Astrocyte (in vitro differentiated cells and primary cell): ENCODE results near the gene LRP1B. TPM values are rescaled to one million over a fixed set of nuclear protein-coding genes. Genes with fewer than 3 reads are reported as not detected.
"Not testable (repeated sequence)": the region's sequence is repeated elsewhere in the genome, so short reads cannot be mapped to it uniquely, and the experiment has no call there.

ENCODE experiments used
- DNase-seq: peaks from one replicate; pipeline ENCODE4 v3.0.0-alpha.2; 2010; ENCODE audit warnings: low read depth
- FAIRE-seq: peaks from 2 replicates; lab custom pipeline; 2011; peaks lifted over from hg19 to GRCh38; lab: Jason Lieb, UNC
- H2AFZ ChIP-seq: 2 replicates; pipeline ENCODE4 v1.6.0; 2012; ENCODE audit warnings: low read depth, low read length, inconsistent platforms
- H3K27ac ChIP-seq: 2 replicates; pipeline ENCODE4 v1.5.1; 2011; ENCODE audit warnings: low read depth, low read length, inconsistent platforms
- H3K27me3 ChIP-seq: 2 replicates; pipeline ENCODE4 v1.6.0; 2011; ENCODE audit warnings: low read length, inconsistent platforms; ENCODE audit not compliant: insufficient read depth
- H3K36me3 ChIP-seq: 2 replicates; pipeline ENCODE4 v1.5.1; 2011; ENCODE audit warnings: low read length, inconsistent platforms; ENCODE audit not compliant: insufficient read depth
- H3K4me1 ChIP-seq: 2 replicates; pipeline ENCODE4 v1.5.1; 2011; ENCODE audit warnings: low read length, inconsistent platforms; ENCODE audit not compliant: insufficient read depth
- H3K4me2 ChIP-seq: 2 replicates; pipeline ENCODE4 v1.6.0; 2012; ENCODE audit warnings: low read length, inconsistent platforms
- H3K4me3 ChIP-seq: 2 replicates; pipeline ENCODE4 v1.5.1; 2011; ENCODE audit warnings: low read depth, mild to moderate bottlenecking, low read length, inconsistent platforms; ENCODE audit not compliant: insufficient read depth
- H3K79me2 ChIP-seq: 2 replicates; pipeline ENCODE4 v1.6.0; 2012; ENCODE audit warnings: mild to moderate bottlenecking, low read length, inconsistent platforms; ENCODE audit not compliant: insufficient read depth
- H3K9ac ChIP-seq: 2 replicates; pipeline ENCODE4 v1.6.0; 2012; ENCODE audit warnings: mild to moderate bottlenecking, low read length, inconsistent platforms
- H3K9me3 ChIP-seq: 2 replicates; pipeline ENCODE4 v1.5.1; 2012; ENCODE audit warnings: low read depth, mild to moderate bottlenecking, low read length, inconsistent platforms; ENCODE audit not compliant: insufficient read depth
- H4K20me1 ChIP-seq: 2 replicates; pipeline ENCODE4 v1.6.0; 2012; ENCODE audit warnings: low read length, inconsistent platforms; ENCODE audit not compliant: insufficient read depth
- H3K27ac Mint-ChIP-seq: one replicate; pipeline ENCODE4 v1.8.0; 2021; ENCODE audit warnings: mild to moderate bottlenecking, mixed read lengths; ENCODE audit not compliant: unreplicated experiment
- H3K27me3 Mint-ChIP-seq: one replicate; pipeline ENCODE4 v1.8.0; 2021; ENCODE audit warnings: low read depth, mixed read lengths; ENCODE audit not compliant: unreplicated experiment
- H3K36me3 Mint-ChIP-seq: one replicate; pipeline ENCODE4 v1.8.0; 2021; ENCODE audit warnings: low read depth, mixed read lengths; ENCODE audit not compliant: unreplicated experiment
- H3K4me1 Mint-ChIP-seq: one replicate; pipeline ENCODE4 v1.8.0; 2021; ENCODE audit warnings: low read depth, mixed read lengths; ENCODE audit not compliant: unreplicated experiment
- H3K4me3 Mint-ChIP-seq: one replicate; pipeline ENCODE4 v1.8.0; 2021; ENCODE audit warnings: mild to moderate bottlenecking, moderate library complexity, mixed read lengths; ENCODE audit not compliant: unreplicated experiment
- H3K9me3 Mint-ChIP-seq: one replicate; pipeline ENCODE4 v1.8.0; 2021; ENCODE audit warnings: mild to moderate bottlenecking, mixed read lengths; ENCODE audit not compliant: unreplicated experiment
- CTCF ChIP-seq: IDR thresholded peaks from 2 replicates; pipeline ENCODE4 v1.5.1; 2011; ENCODE audit warnings: low read depth, mild to moderate bottlenecking, inconsistent platforms, low read length, moderate library complexity; ENCODE audit not compliant: insufficient read depth
- EZH2 ChIP-seq: IDR thresholded peaks from 2 replicates; pipeline ENCODE4 v1.6.1; 2012; ENCODE audit warnings: mild to moderate bottlenecking, low read length, inconsistent platforms; ENCODE audit not compliant: insufficient read depth
- total RNA-seq: library from RNA; stranded (reverse); gene quantifications from 2 replicates; pipeline ENCODE4 v1.2.1, GENCODE V29; 2021

Gene LRP1B
- total RNA-seq, 1 donor from 2014 or later: 1.5 TPM

DNA sequence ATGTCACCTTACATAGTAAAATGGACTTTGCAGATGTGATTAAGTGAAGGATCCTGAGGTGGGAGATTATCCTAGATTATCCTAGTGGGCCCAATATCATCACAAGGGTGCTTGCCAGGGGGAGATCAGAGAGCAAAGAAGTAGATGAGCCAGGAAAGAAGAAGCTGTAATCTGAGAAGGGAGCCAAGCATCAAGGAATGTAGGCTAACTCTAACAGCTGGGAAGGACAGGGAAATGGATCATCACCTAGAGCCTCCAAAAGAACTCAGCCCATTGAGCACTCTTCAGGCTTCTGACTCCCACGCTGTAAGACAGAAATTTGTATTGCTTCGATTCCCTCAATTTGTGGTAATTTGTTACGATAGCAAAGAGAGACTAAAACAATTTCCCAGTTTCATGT is 309.9 kb downstream of the LRP1B start:
- no peaks in the 10 kb centered on the region for H3K9me3 ChIP-seq
- no peak for TF ChIP-seq CTCF
- no peak for TF ChIP-seq EZH2
- no peak overlapping the region for H3K4me3 Mint-ChIP-seq
- no peaks in the 10 kb centered on the region for H3K27me3 ChIP-seq
- H2AFZ ChIP-seq: no peak overlapping the region
- H3K4me2 ChIP-seq: no peak overlapping the region
- H3K36me3 Mint-ChIP-seq: no peaks in the 10 kb centered on the region
- H3K9ac ChIP-seq: no peak overlapping the region
- H3K36me3 ChIP-seq: no peaks in the 10 kb centered on the region
- no peaks in the 10 kb centered on the region for H3K9me3 Mint-ChIP-seq
- no peak for DNase-seq
- H4K20me1 ChIP-seq: no peaks in the 10 kb centered on the region
- no peak overlapping the region for H3K27ac ChIP-seq
- no peaks in the 10 kb centered on the region for H3K4me1 Mint-ChIP-seq
- FAIRE-seq: no peak
- H3K27ac Mint-ChIP-seq: no peak overlapping the region
- H3K27me3 Mint-ChIP-seq: no peaks in the 10 kb centered on the region
- H3K4me3 ChIP-seq: no peak overlapping the region
- H3K79me2 ChIP-seq: no peaks in the 10 kb centered on the region
- no peaks in the 10 kb centered on the region for H3K4me1 ChIP-seq

- not testable (repeated sequence) for H3K27me3 ChIP-seq, H3K36me3 ChIP-seq, H4K20me1 ChIP-seq, H3K27ac Mint-ChIP-seq, H3K9ac ChIP-seq, DNase-seq, H3K9me3 Mint-ChIP-seq, H3K79me2 ChIP-seq, H3K4me2 ChIP-seq, FAIRE-seq, H3K27ac ChIP-seq, H3K36me3 Mint-ChIP-seq, H3K27me3 Mint-ChIP-seq, H3K4me3 ChIP-seq, H2AFZ ChIP-seq, H3K4me1 ChIP-seq, H3K4me1 Mint-ChIP-seq, H3K9me3 ChIP-seq, H3K4me3 Mint-ChIP-seq
These were observed 315.5 kb downstream of the LRP1B start for GRCh38 chr2:141815320-141815719.

GRCh38 chr2:141814150-141814549 is 316.7 kb downstream of the LRP1B start:
- DNase-seq (no peak), FAIRE-seq (no peak)
- Mint-ChIP-seq H3K4me3 (no peak overlapping the region), H3K4me1 (no peaks in the 10 kb centered on the region), H3K27ac (no peak overlapping the region), H3K36me3 (no peaks in the 10 kb centered on the region), H3K9me3 (no peaks in the 10 kb centered on the region), H3K27me3 (no peaks in the 10 kb centered on the region)
- Histone ChIP-seq H3K4me1 (no peaks in the 10 kb centered on the region), H3K9me3 (no peaks in the 10 kb centered on the region), H2AFZ (no peak overlapping the region), H3K27me3 (no peaks in the 10 kb centered on the region), H3K27ac (no peak overlapping the region), H3K4me2 (no peak overlapping the region), H3K79me2 (no peaks in the 10 kb centered on the region), H3K9ac (no peak overlapping the region), H3K4me3 (no peak overlapping the region), H3K36me3 (no peaks in the 10 kb centered on the region), H4K20me1 (no peaks in the 10 kb centered on the region)
- TF ChIP-seq EZH2: no peak
- TF ChIP-seq CTCF: no peak
